NT2/D1 (cell line): ENCODE measurements around the gene JPT1.
"Not testable (repeated sequence)": the region's sequence is repeated elsewhere in the genome, so short reads cannot be mapped to it uniquely, and the experiment has no call there.

Experiments
- SUZ12 ChIP-seq: IDR thresholded peaks from 2 replicates; pipeline ENCODE4 v1.6.1; 2011; ENCODE audit not compliant: insufficient read length, insufficient read depth; ENCODE audit errors: extremely low read depth
- ZNF274 ChIP-seq: IDR thresholded peaks from 2 replicates; pipeline ENCODE4 v1.6.1; 2011; ENCODE audit warnings: mild to moderate bottlenecking, low read depth, low read length

GRCh38 chr17:75133607-75134347, 20.5 kb downstream of the JPT1 start:
- TF ChIP-seq SUZ12, ZNF274: not testable (repeated sequence)
